SIG-M5 treated with dmso at 0.1 percent for 504 hours (cell line): ENCODE data around the gene GBX2.

Experiments
- DNase-seq: peaks from one replicate; lab custom pipeline; 2025; ENCODE audit not compliant: unreplicated experiment; lab: John Stamatoyannopoulos, UW

The GBX2 gene

GRCh38 chr2:236169151-236169721 is 1.1 kb upstream of the GBX2 start:
- no peak for DNase-seq

GRCh38 chr2:236167297-236168109 is 683 bp downstream of the GBX2 start:
- DNase-seq = no peak

GRCh38 chr2:236166796-236167296 is 1.3 kb downstream of the GBX2 start:
- no peak for DNase-seq

- DNase-seq = no peak
Observed at GRCh38 chr2:236165842-236166795, 2.1 kb downstream of the GBX2 start.

GRCh38 chr2:236164925-236165841 is 3.0 kb downstream of the GBX2 start:
- no peak for DNase-seq

GRCh38 chr2:236164201-236164924 is 3.8 kb downstream of the GBX2 start:
- no peak for DNase-seq

- DNase-seq = no peak
Observed at GRCh38 chr2:236163471-236164200, 4.5 kb downstream of the GBX2 start.

- no peak for DNase-seq
Observed at GRCh38 chr2:236162882-236163470, 5.2 kb downstream of the GBX2 start.

GRCh38 chr2:236162031-236162845 is 5.9 kb downstream of the GBX2 start:
- DNase-seq = no peak

GRCh38 chr2:236161531-236161930 is 6.7 kb downstream of the GBX2 start:
- no peak for DNase-seq

- no peak for DNase-seq
Observed at GRCh38 chr2:236161082-236161462, 7.1 kb downstream of the GBX2 start.

GRCh38 chr2:236160366-236161081 is 7.7 kb downstream of the GBX2 start:
- no peak for DNase-seq

GRCh38 chr2:236159778-236160170 is 8.4 kb downstream of the GBX2 start:
- DNase-seq = no peak

- DNase-seq = no peak
Observed at GRCh38 chr2:236158969-236159777, 9.0 kb downstream of the GBX2 start.

GRCh38 chr2:236157815-236158498 is 10.2 kb downstream of the GBX2 start:
- DNase-seq = no peak

- no peak for DNase-seq
Observed at GRCh38 chr2:236157366-236157765, 10.8 kb downstream of the GBX2 start.
